Kidney epithelial cell (primary cell): ENCODE data around the gene POLR2C. TPM values are rescaled to one million over a fixed set of nuclear protein-coding genes. Genes with fewer than 3 reads are reported as not detected.
A peak's percentile ranks its signal among the peaks of the same experiment; 100 is the strongest.

Experiments
- DNase-seq: peaks from one replicate; pipeline ENCODE4 v3.0.0-alpha.2; 2010; ENCODE audit warnings: low read depth
- H3K27me3 ChIP-seq: 2 replicates; pipeline ENCODE4 v1.6.0; 2011; ENCODE audit warnings: low read length; ENCODE audit not compliant: control insufficient read depth, insufficient read depth
- H3K36me3 ChIP-seq: 2 replicates; pipeline ENCODE4 v1.5.1; 2011; ENCODE audit warnings: low read length; ENCODE audit not compliant: control insufficient read depth, insufficient read depth
- H3K4me3 ChIP-seq: 2 replicates; pipeline ENCODE4 v1.5.1; 2011; ENCODE audit warnings: low read depth, mild to moderate bottlenecking, control low read depth, low read length
- total RNA-seq: library from RNA; depleted of rRNA; stranded (reverse); fragments of >200 nt; gene quantifications from 2 replicates; pipeline ENCODE4 v1.2.3, GENCODE V29; 2015
- TF ChIP-seq, protein P1 (sequence below): IDR thresholded peaks from 2 replicates; pipeline ENCODE4 v1.5.1; 2011; ENCODE audit warnings: mild to moderate bottlenecking, moderate library complexity, low read length, control low read depth, inconsistent platforms; ENCODE audit not compliant: insufficient read depth, poor library complexity, severe bottlenecking

The POLR2C gene
- total RNA-seq, result 70.4 and 73.0 TPM in 2 replicates

DNA sequence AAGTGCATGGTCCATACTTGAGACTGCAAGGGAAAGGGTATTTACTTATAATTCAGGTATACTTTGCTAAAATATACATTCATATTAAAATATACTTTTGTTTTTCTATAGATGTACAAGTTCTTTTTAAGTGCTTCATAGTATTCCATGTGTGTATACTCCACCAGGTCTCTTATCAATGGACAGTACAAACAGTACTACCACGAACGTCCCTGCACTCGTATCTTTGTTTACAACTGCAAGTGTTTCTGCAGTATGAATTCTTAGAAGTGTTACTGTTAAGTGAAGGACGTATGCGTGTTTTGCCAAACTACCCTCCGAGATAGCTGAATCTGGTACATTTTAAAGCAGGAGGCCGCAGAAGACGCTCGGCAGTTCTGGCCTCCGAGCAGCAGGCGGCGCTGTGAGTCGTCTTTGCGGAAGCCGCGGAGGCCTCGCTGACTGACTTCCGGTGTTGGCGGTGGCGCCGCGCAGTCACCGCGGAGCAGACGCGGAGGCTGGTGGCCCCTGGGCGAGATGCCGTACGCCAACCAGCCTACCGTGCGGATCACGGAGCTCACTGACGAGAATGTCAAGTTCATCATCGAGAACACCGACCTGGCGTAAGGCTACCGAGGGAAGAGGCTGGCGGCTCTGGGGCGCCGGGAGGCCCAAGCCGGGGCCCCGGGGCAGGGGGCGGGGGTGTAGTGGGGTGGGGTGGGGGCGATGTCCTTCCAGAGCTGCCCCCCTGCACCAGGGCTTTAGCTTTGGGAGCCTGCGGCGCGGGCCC is at the start of gene POLR2C:
Gene POLR2C (plus strand): TSS at position 471 of the 769 bp plus-strand sequence. CDS start 46 bp downstream, at position 517.
- H3K4me3 ChIP-seq, result peak within 1 kb of the TSS; percentile 74
- H3K27me3 ChIP-seq, result no peaks in the 10 kb centered on the region
- TF ChIP-seq, protein P1, sequence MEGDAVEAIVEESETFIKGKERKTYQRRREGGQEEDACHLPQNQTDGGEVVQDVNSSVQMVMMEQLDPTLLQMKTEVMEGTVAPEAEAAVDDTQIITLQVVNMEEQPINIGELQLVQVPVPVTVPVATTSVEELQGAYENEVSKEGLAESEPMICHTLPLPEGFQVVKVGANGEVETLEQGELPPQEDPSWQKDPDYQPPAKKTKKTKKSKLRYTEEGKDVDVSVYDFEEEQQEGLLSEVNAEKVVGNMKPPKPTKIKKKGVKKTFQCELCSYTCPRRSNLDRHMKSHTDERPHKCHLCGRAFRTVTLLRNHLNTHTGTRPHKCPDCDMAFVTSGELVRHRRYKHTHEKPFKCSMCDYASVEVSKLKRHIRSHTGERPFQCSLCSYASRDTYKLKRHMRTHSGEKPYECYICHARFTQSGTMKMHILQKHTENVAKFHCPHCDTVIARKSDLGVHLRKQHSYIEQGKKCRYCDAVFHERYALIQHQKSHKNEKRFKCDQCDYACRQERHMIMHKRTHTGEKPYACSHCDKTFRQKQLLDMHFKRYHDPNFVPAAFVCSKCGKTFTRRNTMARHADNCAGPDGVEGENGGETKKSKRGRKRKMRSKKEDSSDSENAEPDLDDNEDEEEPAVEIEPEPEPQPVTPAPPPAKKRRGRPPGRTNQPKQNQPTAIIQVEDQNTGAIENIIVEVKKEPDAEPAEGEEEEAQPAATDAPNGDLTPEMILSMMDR, result peak; percentile 93
- peak; percentile 41 for DNase-seq
- H3K36me3 ChIP-seq, result no peaks in the 10 kb centered on the region

DNA sequence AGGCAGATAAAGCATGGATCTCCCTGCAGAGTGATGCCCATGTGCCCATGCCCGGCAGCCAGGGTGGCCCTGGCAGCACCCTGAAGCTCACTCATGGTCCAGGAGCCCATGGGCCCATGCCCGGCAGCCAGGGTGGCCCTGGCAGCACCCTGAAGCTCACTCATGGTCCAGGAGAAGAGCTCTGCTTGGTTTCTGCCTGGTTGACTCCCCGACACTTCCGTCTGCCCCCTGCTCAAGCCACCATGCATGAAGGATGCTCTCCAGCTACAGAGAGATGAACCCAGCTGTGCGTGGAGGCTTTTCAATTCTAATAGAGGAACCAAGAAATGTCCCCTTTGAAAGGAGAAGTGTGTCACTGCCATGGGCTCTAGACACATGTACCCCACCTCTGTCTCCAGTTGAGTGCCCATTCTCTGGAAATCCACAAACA is 49.2 kb upstream of the POLR2C start:
- no peak for DNase-seq
- no peaks in the 10 kb centered on the region for H3K36me3 ChIP-seq
- H3K27me3 ChIP-seq, result peaks cover 2% of the 10 kb centered on the region
- TF ChIP-seq, protein P1, result no peak
- no peak overlapping the region for H3K4me3 ChIP-seq

DNA sequence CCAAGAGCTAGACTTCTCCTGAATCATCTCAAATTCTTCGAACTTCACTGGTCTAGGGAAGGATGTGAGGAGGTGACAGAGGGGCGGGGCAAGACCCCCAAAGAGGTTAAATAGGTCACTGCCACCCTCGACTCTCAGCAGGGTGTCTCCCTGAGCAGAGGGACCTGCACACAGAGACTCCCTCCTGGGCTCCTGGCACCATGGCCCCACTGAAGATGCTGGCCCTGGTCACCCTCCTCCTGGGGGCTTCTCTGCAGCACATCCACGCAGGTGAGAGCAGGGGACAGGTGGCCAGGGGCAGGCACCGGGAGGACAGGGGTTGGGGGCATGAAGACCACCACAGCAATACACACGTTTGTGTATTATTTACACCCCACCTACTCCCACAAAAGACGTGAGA is 48.7 kb upstream of the POLR2C start:
- peaks cover 2% of the 10 kb centered on the region for H3K27me3 ChIP-seq

DNA sequence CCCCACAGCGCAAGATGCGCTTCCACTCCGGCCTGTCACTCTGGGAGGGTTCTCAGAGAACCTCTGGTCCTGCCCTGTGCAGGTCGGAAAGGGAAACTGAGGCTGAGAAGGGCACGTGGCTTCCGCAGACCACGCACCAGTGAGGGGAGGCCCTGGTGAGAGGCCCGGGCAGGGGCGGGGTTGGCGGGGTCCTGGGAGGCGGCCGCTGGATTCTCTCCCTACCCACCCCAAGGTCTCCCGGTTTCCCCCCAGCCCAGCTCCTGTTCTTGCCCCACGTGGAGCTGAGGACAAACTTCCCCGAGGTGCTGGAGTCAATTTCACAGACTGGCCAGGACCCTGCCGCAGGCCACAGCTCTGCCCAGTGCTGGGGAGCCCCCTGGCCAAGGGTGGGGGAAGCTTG is 46.4 kb upstream of the POLR2C start:
- TF ChIP-seq, protein P1, result no peak
- Histone ChIP-seq H3K36me3 (no peaks in the 10 kb centered on the region), H3K4me3 (no peak overlapping the region), H3K27me3 (peaks cover 2% of the 10 kb centered on the region)
- no peak for DNase-seq

More for the DNA sequence above, 48.7 kb upstream of the POLR2C start:
- Histone ChIP-seq H3K4me3 (no peak overlapping the region), H3K36me3 (no peaks in the 10 kb centered on the region)
- no peak for DNase-seq
- TF ChIP-seq, protein P1, result no peak

DNA sequence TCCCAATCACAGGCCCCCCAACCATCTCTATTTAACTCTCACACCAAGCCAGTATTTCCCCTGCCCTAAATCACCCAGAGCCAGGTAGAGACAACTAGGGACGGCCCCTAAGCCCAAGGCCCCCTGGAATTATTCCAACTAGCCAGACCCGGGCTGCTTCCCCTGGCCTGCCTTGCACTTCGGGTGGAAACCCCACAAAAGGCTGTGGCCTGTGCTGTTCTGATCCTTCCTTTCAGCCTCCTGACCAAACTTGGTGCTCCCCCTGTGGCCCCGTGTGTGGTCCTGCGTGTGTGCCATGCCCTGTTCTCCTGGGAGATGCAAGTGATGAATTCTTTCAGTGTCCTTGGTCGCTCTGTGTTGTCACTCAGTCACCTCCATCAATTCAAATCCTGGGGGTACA is 43.0 kb upstream of the POLR2C start:
- Histone ChIP-seq H3K4me3 (no peak overlapping the region), H3K27me3 (no peaks in the 10 kb centered on the region), H3K36me3 (no peaks in the 10 kb centered on the region)
- no peak for DNase-seq
- TF ChIP-seq, protein P1, result no peak
